GM08714 (cell line): ENCODE data around the gene ATP11A.

Source experiments
- H3K4me3 ChIP-seq: fragments of 200-500 bp; sonication (Bioruptor generic); 2 replicates; pipeline ENCODE4 v1.5.1; 2014; ENCODE audit warnings: mild to moderate bottlenecking, low read length, inconsistent platforms
- ZNF274 ChIP-seq: IDR thresholded peaks from 2 replicates; pipeline ENCODE4 v1.6.1; 2012; ENCODE audit warnings: mild to moderate bottlenecking, low read depth, low read length

Gene ATP11A

DNA sequence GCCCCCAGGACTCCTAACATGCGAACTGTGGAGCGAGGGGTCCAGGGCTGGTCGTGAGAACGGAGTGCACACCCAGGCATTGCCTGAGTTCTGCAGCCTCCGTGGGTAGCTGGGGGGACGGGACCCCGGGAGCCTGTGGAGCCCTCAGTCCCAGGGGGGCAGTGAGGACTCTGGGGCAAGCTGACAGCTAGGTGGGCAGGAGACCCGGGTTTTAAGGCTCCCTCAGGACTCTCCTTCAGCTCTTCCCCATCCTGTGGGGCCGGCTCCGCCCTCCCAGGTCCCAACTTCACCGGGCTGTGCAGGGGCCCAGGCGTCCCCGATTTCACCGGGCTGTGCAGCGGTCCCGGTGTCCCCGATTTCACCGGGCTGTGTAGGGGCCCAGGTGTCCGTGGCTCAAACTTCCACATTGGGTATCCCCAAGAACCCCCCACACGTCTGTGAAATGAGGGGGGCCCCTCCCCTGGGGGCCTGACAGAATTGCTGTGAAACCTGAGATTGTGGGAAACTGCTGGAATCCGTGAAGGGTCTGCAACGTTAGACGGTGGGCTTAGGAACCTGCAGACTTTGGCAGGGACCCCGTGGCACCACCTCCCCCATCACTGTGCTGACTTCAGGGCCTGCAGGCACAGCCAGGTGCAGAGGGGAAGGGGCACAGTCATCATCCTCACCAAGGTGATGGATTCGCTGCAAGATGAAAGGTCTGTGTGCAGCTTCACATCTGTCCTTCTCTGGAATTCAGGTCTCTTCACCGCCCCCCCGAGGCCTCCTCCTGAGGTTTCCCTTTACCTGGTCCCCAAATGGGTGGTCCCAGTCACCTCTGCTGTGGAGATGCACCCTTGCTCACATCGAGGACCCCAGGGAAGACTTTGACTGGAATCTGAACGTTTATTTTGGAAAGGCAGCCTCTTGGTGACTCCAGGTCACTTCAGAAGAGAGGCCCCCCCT lies 206.0 kb downstream of the ATP11A start:
- no peak for TF ChIP-seq ZNF274
- no peak overlapping the region; the same call in 1 of the 2 replicates for H3K4me3 ChIP-seq

DNA sequence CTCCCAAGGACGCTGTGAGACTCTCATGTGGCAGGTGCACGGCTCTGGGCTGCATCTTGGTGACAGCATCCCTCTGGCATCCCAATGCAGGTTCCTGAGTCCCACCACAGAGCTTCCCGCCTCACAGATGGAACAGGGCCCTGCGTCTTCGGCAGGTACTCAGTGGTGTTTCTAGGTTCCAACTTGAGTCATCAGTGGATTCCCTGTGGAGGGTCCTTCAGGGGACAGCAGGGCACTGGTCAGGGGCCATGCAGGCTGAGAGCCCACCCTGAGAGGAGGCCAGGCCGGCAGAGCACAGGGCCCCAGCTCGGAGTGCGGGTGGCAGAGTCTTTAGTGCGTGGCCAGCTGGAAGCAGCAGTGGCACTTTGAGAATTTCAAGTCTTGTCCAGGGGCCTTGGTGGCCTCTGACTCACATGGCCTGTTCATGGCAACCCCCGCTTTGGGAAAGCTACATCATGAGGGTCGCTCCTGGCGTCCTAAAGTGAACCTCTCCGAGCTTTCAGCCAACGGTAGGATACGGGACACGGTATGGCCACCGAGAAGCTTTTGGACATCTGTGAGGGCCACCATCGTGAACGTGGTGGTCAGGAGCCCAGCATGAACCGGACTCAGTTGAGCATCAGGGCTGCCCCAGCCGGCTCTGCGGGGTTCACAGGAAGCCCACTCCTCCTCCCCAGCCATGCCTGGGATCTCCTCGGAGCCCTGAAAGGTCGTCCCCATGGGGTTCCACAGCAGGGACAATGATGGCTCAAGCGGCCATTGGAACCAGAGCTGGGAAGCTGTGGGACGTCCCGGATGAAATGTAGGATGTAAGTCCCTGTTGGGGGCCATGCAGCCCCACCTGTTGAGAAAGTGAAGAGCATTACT lies 207.1 kb downstream of the ATP11A start:
- TF ChIP-seq ZNF274: no peak
- no peak overlapping the region for H3K4me3 ChIP-seq

DNA sequence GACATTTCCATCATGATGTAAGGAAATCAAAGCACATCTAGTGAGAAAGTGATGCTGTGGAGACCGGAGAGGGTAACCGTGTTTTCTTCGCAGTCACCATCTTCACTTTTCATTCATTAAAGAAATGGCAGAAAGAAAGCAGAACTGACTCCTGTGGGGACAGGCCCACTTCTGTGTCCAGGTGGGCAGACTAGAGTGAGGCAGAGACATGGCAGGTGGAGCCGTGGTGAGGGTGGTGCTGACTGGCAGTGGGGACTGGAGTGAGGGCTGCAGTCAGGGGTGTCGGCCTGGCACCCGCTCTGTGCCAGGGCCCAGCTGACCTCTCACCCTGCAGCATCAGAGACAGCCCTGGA lies 207.7 kb downstream of the ATP11A start:
- no peak for TF ChIP-seq ZNF274
- H3K4me3 ChIP-seq: no peak overlapping the region

DNA sequence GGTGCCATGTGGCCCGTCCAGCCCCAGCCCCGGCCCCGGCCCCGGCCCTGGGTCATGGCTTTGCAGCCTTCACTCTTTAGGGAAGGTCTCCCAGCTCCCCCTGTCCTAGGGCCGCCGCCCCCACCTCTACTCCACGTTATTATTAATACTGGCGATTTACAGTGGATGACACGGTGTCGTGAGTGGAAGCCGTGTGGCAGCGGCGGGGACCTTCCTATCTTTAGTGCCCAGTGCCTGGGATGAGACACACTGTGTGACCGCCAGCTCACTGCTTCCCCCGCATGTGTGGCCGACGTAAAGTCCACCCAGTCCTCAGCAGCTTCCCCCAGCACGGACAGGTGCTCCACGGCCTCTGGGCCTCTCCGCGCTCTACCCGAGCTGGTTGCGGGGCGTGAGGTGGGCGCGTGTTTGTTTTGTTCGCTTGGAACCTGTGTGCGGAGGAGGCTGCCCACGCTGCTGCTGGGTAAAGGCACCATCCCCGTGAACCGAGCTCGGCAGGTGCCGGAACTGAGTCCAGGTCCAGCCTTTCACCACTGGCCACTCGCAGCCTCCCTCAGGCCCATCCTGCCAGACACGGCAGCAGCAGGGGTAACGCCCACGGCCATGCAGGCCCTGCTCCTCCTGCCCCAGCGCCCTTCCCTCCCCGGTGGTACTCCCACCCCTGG lies 208.2 kb downstream of the ATP11A start:
- no peak overlapping the region for H3K4me3 ChIP-seq
- TF ChIP-seq ZNF274: no peak

DNA sequence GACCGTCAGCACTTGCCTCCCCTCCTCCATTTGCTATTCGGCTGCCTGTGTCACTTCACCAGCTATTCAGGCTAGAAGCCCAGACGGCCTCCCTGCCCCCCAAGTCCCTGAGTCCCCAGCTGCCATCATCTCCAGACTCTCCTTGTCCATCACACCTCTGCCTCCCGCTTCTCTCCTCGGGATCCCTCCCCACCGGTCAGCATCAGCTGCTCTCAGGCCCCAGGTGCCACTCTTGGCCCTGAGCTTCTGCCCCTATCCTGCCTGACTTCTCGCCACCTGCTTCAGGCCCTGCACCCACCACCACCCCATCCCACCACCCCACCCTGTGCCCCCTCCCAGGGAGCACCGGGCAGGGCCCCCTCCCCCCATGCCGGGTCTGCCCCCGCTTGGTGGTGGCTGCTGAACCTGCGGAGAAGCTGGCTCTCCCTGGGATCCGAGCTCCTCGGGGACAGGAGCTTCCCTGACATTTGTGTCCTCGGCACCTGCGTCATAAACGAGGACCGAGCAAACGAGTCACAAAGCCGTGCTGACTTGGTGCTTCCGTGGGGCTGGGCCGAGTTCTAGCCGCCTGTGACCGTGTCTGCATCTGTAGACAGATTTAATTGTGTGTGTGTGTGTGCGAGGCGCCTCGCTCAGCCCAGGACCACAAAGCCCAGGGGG lies 208.9 kb downstream of the ATP11A start:
- TF ChIP-seq ZNF274: no peak
- H3K4me3 ChIP-seq: no peak overlapping the region

DNA sequence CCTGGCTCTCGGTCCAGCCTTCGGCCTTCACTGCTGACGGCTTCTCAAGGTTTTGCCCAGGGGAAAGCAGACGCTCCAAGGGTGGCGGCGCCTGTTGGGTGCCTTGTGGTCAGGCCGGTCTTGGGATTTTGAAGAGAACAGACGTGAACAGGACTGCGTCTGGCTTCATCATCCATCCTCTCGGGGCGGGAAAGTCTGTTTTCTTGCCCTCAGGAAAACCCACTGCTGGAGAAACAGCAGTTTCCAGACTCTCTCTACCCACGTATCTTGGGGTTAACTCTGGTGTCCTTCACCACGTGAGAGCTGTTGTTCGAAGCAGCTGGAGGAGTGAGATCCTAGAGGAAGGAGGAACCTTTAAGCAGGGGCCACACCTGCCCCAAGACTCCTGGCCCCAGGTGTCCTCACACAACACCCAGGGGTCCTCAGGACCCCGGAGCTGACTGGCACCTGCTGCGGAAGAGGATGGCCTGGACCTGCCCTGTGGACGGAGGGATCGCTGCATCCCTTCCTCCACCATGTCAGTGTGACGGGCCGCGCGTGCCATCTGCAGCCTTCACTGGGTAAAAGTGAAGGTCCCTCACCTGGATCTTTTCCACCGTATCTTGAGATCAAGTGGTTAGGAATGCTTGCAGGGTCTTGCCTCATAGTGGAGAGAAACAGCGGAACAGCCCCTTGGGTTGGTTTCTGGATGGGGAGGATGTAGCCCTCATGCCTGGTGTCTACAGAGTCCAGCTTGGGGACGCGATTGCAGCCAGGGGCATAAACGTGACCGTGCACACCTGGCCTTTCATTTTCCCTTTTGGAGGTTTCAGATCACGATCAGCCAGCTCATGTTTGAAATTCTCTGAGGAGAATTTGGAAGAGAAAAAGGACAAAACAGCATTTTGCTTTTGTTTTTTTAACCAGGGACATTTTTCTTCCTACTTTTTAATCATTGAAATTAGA lies 209.7 kb downstream of the ATP11A start:
- H3K4me3 ChIP-seq: no peak overlapping the region
- TF ChIP-seq ZNF274: no peak

DNA sequence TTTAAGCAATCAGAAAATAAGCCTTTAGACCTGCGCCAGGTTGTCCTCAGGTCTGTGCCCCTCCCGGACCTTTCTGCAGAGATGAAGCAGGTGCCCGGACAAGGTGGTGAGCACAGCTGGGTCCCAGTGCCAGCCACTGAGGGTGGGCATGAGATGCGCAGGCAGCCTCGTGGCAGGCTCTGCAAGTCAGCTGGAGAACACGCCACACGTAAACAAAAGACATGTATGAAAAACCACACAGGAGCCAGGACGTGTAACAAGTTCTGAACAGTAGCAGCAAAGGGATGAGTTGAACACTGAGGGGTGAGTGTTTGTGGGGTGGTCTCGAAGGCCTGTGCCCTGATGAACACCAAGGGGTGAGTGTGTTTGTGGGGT lies 210.4 kb downstream of the ATP11A start:
- H3K4me3 ChIP-seq: no peak overlapping the region
- no peak for TF ChIP-seq ZNF274

DNA sequence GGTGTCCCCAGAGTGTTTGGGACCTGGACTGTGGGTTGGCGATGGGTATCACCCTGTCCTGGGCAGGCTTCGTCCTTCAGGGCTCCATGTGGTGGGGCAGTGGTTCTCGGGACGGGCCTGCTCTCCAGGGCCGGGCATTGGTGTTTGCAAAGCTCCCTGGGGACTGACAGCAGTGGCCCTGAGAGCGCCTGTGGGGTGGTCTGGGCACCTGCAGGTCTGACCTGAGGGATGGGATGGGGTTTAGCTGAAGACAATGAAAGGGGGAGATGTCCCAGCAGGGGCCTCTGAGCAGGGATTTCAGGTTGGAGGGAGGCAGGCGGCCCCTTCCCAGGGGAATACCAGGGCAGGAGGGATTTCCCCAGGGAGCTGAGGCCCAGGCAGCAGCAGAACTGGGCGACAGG lies 210.9 kb downstream of the ATP11A start:
- TF ChIP-seq ZNF274: no peak

DNA sequence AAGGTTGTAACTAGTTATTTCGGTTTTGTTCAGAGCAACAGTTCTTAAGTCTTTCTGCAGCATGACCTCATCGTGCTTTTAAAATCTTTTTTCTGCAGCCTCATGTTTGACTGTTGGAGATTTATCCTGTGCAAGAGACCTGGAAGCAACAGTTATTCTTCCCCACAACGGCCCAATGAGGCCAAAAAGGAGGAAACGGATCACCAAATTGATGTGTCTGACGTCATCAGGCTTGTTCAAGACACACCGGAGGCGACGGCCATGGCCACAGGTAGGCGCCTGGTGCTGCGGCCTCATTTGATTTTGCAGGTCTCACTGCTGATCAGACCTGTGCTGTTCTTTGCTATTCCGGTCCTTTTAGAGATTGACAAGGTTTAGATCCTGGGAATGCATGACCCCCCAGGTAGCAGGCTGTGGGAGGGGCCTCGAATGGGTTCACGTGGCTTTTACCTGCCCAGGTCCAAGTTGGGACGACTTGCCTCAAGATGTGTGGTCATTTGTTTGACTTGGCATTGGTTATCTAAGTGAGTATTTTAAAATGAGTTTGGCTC lies 212.3 kb downstream of the ATP11A start:
- no peak overlapping the region for H3K4me3 ChIP-seq
- no peak for TF ChIP-seq ZNF274

More for the DNA sequence above, 210.9 kb downstream of the ATP11A start:
- H3K4me3 ChIP-seq: no peak overlapping the region

DNA sequence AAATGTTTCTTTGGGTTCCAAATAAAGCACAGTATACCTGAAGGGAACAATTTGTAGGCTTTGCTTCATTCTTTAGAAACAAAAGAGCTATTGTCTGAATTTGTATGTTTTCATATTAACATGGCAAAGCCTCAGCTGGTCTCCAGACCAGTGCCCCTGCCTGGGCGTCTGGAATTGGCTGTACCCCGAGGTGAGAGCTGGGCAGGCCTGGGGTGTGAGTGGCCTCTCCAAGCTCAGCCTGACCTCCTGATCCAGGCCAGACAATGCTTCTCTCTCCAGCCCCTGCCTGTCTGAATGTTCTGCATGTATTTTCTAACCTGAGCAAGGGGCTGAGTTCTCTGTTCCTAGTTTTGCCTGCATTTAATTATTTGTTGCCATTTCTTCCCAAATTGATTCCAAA lies 212.8 kb downstream of the ATP11A start:
- H3K4me3 ChIP-seq: no peak overlapping the region

DNA sequence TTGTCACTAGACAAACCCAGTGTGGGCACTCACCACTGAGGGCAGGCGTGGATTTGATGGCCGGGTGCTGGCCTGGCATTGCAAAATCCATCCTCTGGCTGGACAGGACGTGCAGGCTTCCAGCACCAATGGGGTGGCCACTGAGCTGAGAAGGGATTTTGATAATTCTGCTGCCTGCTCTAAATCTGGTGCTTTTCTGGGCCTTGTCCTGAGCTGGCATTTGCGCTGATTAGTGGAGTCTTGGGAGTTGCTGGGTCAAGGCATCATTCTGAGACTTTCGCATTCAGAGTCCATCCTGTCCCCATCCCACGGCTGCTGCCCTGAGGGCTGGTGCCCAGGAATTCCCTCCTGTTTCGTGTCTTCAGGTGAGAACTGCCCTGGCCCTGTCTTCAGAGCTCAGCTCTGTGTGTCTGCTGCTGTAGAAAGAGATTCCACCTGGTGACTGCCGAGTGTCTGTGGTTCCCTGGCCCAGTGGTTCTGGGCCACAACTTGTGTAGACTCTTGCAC lies 213.3 kb downstream of the ATP11A start:
- TF ChIP-seq ZNF274: no peak
- H3K4me3 ChIP-seq: no peak overlapping the region

More for the DNA sequence above, 212.8 kb downstream of the ATP11A start:
- TF ChIP-seq ZNF274: no peak

DNA sequence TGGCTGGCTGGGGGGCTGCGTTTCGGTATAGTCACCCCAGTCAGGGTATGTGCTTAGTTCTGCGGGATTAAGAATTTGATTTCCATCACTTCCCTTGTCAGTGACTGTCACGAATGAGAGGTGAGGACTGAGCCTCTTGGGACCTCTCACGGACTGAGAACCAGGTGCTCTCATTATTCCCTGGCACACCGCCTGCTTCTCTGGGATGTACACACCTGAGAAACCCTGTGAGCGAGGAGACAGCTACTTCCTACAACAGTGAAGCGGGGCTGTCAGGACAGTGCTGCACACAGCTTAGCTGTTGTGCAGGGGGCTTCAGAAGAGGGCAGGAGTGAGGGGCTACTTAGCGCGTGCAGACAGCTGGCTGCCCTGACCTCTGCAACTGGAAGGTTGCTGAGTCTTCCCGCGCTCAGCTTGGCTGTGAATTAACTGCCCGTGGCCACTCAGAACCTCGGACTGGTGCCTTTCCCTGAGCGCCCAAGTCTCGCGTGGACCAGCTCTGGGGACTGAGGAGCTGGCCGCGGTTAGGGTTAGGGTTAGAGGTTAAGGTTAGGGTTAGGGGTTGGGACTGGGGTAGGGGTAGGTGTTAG lies 213.9 kb downstream of the ATP11A start:
- no peak for TF ChIP-seq ZNF274
- H3K4me3 ChIP-seq: no peak overlapping the region

DNA sequence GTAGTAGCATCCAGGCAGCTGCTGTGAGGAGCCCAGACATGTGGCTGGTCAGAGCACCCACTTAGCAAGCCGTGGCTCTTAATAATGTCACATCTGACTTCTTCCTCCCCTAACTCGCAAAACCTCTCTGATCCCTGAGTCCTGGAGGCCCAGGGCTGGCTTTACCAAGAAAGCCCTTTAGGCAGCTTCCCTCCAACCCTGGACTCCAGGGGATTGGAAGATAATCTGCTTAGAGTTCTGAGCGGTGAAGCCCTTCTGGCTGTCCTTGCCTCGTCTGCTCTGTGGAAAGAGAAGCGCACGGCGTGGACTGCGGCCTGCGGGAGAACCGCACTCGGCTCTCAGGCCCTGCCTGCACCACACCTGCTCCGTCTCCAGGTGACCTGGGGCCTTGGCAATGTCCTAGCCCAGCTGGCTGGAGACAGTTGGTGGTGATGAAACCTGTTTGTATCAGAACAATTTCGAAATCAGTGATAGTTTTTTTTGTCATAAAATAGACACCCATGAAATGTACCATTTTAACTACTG lies 214.7 kb downstream of the ATP11A start:
- no peak overlapping the region for H3K4me3 ChIP-seq
- TF ChIP-seq ZNF274: no peak
